Measurements from ENCODE around the gene PRLH. TPM values are rescaled to one million over a fixed set of nuclear protein-coding genes. Genes with fewer than 3 reads are reported as not detected.

Gene PRLH, protein sequence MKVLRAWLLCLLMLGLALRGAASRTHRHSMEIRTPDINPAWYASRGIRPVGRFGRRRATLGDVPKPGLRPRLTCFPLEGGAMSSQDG
- total RNA-seq: not detected in 2 replicates

DNA sequence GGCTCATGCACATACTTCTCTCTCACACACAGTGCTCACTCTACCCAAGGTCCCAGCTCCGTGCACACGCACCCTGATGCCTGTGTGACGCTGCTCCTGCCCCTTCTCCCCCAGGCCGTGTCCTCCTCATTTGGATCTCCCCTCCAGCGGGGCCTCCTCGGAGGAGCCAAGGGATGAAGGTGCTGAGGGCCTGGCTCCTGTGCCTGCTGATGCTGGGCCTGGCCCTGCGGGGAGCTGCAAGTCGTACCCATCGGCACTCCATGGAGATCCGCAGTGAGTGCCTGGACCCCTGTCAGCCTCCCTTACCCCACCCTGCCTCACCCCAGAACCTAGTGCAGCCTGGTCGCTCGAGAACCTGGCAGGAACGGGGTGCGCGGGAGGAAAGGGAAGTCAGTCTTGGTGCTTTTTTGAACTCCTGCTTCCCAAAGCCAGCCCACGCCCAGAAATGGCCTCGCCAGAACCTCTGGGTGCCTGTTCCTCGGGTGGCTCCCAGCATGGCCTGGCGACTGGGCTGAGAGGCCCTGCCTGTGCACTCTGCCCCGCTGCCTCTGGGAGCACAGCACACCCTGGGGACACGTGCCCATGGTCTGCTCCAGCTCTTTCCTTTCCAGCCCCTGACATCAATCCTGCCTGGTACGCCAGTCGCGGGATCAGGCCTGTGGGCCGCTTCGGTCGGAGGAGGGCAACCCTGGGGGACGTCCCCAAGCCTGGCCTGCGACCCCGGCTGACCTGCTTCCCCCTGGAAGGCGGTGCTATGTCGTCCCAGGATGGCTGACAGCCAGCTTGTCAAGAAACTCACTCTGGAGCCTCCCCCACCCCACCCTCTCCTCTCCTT is at the start of gene PRLH:
TSS of gene PRLH (plus strand) at position 174 of the 835 bp plus-strand sequence. CDS start at position 174, 0 bp downstream.

DNA sequence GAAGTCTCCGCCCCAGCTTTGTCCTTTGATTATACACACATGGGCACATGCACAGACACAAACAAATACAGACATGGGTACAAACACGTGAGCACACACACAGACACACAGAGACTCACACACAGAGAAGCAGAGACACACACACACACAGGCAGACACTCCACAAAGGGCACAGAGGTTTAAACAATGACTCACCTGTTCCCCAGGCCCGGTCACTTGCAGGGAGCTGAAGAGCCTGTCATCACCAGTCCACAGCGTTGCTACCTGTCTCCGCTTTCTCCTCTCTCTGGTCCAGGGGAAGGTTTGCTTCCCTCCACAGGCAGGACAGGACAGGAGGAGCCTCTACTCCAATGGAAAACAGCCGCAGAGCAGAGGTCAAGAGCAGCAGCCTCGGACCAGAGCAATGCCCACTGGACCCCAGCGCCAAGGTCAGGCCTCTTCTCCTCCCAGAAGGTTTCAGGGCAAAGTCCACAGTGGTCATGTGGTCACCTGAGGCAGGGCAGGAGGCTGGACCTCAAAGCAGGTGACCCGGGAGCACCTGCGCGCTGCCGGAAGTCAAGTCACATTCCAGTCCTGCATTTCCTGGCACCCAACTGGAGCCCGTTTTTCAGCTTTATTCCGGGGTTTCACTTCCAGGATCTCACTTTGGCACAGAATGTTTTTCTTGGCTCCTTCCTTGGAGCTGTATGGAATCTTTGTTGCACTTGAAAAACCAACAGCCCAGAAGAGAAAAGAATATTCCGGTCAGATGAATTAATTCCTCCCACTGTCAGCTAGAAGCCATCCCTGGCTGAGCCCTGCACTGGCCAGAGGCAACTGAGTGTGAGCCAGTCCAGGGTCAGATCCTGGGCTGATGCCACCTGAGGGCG is 24.1 kb downstream of the PRLH start, which contains the start of gene RAB17:
TSS of gene RAB17 (minus strand) at position 463 of the 869 bp plus-strand sequence. CDS start 4,580 bp downstream, outside the sequence.

Small RNAs within 50 kb of the gene (small RNA-seq; reads per million reads assigned to genes)
- gene RNU6-1140P: 0.83 reads per million, percentile 49 among the genes with 10 or more reads in this experiment

Other genes starting within 250 kb of the PRLH start
- 4.8 and 10.6 TPM in 2 replicates for gene COL6A3, start 152.4 kb upstream of the PRLH start, total RNA-seq
- 21.9 and 52.6 TPM in 2 replicates for gene MLPH, start 79.3 kb upstream of the PRLH start, total RNA-seq
- under 0.01 and 1.3 TPM in 2 replicates for gene RAB17, start 24.2 kb downstream of the PRLH start, total RNA-seq
- gene LRRFIP1, start 61.0 kb downstream of the PRLH start, total RNA-seq: 127 and 146 TPM in 2 replicates
- 0.22 and 1.6 TPM in 2 replicates for gene RBM44, start 232.2 kb downstream of the PRLH start, total RNA-seq